ENCODE results near the gene PMM2.

- TF ChIP-seq CTCF (IDR thresholded peaks at IDR 0.05) (no peak), POLR2A (IDR thresholded peaks at IDR 0.05) (no peak)
These were observed 74.4 kb downstream of the PMM2 start for GRCh38 chr16:8872071-8872470.

Measured in gastroesophageal sphincter (tissue), 3 donors.